Loucy (cell line): ENCODE measurements around the gene TREML2.

Experiments
- CTCF ChIP-seq: fragments of 200-600 bp; sonication (generic); conservative IDR thresholded peaks from 2 replicates; pipeline ENCODE4 v1.5.1; 2014; ENCODE audit warnings: mild to moderate bottlenecking, antibody characterized with exemption, low read length
- EZH2phosphoT487 ChIP-seq: fragments of 200-600 bp; IDR thresholded peaks from 2 replicates; pipeline ENCODE4 v1.6.1; 2018; ENCODE audit warnings: antibody characterized with exemption, mild to moderate bottlenecking, moderate library complexity, borderline replicate concordance

- TF ChIP-seq CTCF = no peak
- TF ChIP-seq EZH2phosphoT487 = no peak
These were observed 37.6 kb downstream of the TREML2 start for GRCh38 chr6:41163419-41163717.
